ENCODE measurements around the gene NKAP. TPM values are rescaled to one million over a fixed set of nuclear protein-coding genes. Genes with fewer than 3 reads are reported as not detected.

Gene NKAP
- total and polyA plus RNA-seq, 12 donors, result 5.1 to 13.3 (median 9.5) TPM

DNA sequence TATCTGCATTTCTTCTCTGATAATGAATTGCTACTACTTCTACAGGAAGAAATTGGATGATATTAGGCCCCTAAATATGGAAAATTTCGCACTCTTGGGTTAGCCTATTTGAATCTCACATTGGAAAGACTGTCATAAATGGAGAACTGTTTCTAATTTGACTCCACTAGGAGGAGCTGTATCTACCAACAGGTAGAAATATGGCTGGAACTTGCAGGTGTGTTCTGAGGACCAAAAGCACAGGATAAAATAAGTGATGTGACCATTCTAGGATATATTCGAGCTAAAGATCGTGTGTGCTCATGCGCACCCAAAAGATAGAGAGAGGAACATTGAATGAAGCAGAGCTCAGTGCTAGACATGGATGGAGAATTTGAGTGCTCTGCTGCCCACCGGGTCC, 4.8 kb upstream of the NKAP start:
- Histone ChIP-seq H3K4me1 (replicated peaks in 1 of 2) (no peaks in the 10 kb centered on the region), H3K36me3 (replicated peaks in 1 of 2) (no peaks in the 10 kb centered on the region), H3K27me3 (no peaks in the 10 kb centered on the region), H3K9me3 (replicated peaks in 1 of 3) (no peaks in the 10 kb centered on the region), H3K27ac (no peak overlapping the region), H3K4me3 (no peak overlapping the region)
- 72 to 85% (median 76%) methylated on average over 5 of the region's 5 CpGs for WGBS, 4 donors
- DNase-seq, result no peak
- intact Hi-C loops (cut with DNase I), result no loop called here
- TF ChIP-seq, protein P1, sequence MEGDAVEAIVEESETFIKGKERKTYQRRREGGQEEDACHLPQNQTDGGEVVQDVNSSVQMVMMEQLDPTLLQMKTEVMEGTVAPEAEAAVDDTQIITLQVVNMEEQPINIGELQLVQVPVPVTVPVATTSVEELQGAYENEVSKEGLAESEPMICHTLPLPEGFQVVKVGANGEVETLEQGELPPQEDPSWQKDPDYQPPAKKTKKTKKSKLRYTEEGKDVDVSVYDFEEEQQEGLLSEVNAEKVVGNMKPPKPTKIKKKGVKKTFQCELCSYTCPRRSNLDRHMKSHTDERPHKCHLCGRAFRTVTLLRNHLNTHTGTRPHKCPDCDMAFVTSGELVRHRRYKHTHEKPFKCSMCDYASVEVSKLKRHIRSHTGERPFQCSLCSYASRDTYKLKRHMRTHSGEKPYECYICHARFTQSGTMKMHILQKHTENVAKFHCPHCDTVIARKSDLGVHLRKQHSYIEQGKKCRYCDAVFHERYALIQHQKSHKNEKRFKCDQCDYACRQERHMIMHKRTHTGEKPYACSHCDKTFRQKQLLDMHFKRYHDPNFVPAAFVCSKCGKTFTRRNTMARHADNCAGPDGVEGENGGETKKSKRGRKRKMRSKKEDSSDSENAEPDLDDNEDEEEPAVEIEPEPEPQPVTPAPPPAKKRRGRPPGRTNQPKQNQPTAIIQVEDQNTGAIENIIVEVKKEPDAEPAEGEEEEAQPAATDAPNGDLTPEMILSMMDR (IDR thresholded peaks at IDR 0.05), result no peak
- TF ChIP-seq POLR2A (IDR thresholded peaks at IDR 0.05), result no peak

DNA sequence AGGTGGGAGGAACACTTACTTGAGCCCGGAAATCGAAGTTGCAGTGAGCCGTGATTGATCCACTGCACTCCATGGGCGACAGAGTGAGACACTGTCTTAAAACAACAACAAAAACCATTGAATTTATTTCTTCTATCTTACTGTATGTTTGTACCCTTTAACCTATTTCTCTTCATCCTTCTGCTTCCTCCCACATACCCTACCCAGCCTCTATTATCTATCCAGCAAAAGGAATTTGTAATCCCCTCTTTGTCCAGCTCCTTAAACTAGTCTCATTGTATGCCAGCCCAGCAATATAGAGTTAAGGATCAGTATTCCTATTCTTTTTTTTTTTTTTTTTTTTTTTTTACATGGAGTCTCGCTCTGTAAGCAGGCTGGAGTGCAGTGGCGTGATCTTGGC, 1.9 kb upstream of the NKAP start:
- Histone ChIP-seq H3K36me3 (replicated peaks in 1 of 2) (no peaks in the 10 kb centered on the region), H3K4me1 (replicated peaks in 1 of 2) (no peaks in the 10 kb centered on the region), H3K4me3 (no peak overlapping the region), H3K27ac (no peak overlapping the region), H3K27me3 (no peaks in the 10 kb centered on the region), H3K9me3 (replicated peaks in 1 of 3) (no peaks in the 10 kb centered on the region)
- WGBS, 4 donors, result 66 to 78% (median 72%) methylated on average over 6 of the region's 6 CpGs
- intact Hi-C loops (cut with DNase I), result no loop called here
- no peak for DNase-seq
- TF ChIP-seq POLR2A (IDR thresholded peaks at IDR 0.05), result no peak
- TF ChIP-seq, protein P1 (IDR thresholded peaks at IDR 0.05), result no peak

DNA sequence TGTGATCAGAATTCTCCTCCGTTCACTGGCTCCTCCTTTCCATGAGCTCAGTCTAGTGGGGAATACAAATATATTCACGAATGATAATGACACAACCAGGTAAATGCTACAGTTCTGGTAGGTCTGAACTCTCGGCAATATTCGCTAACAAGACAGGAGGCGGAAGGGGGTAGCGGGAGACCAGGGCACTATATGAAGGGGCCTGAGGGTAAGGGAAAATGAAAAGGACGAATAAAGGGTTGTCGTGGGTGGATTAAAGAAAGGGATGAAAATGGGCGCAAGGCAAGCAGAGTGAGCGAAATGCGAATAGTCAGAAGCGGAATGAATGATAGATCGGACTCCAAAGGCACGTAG, 743 bp downstream of the NKAP start:
- Histone ChIP-seq H3K36me3 (replicated peaks in 1 of 2) (no peaks in the 10 kb centered on the region), H3K4me1 (replicated peaks in 1 of 2) (no peaks in the 10 kb centered on the region), H3K27me3 (no peaks in the 10 kb centered on the region), H3K4me3 (peak overlapping the region; percentile 35 to 69 (median 50)), H3K27ac (peak overlapping the region; percentile 30 to 89 (median 88)), H3K9me3 (replicated peaks in 1 of 3) (no peaks in the 10 kb centered on the region)
- no peak for DNase-seq
- intact Hi-C loops (cut with DNase I), result no loop called here
- WGBS, 4 donors, result 0 to 32% (median 12%) methylated on average over 14 of the region's 14 CpGs
- TF ChIP-seq, protein P1 (IDR thresholded peaks at IDR 0.05), result no peak
- TF ChIP-seq POLR2A (IDR thresholded peaks at IDR 0.05), result no peak

DNA sequence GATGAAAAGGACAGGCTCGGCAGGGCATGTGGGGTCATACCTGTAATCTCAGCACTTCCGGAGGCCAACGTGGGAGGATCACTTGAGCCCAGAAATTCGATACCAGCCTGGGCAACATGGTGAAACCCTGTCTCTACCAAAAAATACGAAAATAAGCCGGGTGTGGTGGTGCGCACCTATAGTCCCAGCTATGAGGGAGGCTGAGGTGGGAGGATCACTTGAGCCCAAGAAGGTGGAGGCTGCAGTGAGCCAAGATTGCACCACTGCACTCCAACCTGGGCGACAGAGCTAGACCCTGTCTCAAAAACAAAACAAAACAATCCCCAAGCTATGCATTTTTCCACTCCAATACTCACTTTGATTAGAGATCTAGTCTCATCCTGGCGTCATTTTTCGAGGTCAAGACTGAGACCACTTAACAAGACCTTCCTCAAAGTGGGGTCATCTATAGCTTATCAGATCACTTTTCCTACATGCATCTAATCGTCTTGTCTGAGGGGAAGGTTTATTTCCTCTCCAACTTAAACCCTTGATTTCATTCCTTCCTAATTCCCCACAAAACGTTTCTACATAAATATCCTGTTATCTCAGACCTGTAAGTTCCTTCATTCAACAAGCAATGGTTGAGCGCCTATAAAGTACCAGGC, 1.3 kb downstream of the NKAP start:
- 45 to 56% (median 50%) methylated on average over 13 of the region's 13 CpGs for WGBS, 4 donors
- H3K27me3 ChIP-seq, result no peaks in the 10 kb centered on the region
- DNase-seq, result no peak
- peak overlapping the region in 2 of 4 donors; percentile 44 to 57 for H3K4me3 ChIP-seq
- intact Hi-C loops (cut with DNase I), result no loop called here
- TF ChIP-seq POLR2A (IDR thresholded peaks at IDR 0.05), result no peak
- TF ChIP-seq, protein P1 (IDR thresholded peaks at IDR 0.05), result no peak
- H3K27ac ChIP-seq, result peak overlapping the region in 4 of 5 donors; percentile 30 to 89 (median 88)
- no peaks in the 10 kb centered on the region for H3K9me3 ChIP-seq (replicated peaks in 1 of 3)
- no peaks in the 10 kb centered on the region for H3K36me3 ChIP-seq (replicated peaks in 1 of 2)
- H3K4me1 ChIP-seq (replicated peaks in 1 of 2), result no peaks in the 10 kb centered on the region
